HG03354 (cell line): ENCODE results near the gene NUBP2.
"Not testable (repeated sequence)": the region's sequence is repeated elsewhere in the genome, so short reads cannot be mapped to it uniquely, and the experiment has no call there.

Source experiments
- ATAC-seq: cut with Tn5 transposase; IDR thresholded peaks from one replicate; pipeline ENCODE4 v1.9.1; 2021; ENCODE audit warnings: mild to moderate bottlenecking; ENCODE audit not compliant: unreplicated experiment, poor library complexity, severe bottlenecking

The NUBP2 gene

DNA sequence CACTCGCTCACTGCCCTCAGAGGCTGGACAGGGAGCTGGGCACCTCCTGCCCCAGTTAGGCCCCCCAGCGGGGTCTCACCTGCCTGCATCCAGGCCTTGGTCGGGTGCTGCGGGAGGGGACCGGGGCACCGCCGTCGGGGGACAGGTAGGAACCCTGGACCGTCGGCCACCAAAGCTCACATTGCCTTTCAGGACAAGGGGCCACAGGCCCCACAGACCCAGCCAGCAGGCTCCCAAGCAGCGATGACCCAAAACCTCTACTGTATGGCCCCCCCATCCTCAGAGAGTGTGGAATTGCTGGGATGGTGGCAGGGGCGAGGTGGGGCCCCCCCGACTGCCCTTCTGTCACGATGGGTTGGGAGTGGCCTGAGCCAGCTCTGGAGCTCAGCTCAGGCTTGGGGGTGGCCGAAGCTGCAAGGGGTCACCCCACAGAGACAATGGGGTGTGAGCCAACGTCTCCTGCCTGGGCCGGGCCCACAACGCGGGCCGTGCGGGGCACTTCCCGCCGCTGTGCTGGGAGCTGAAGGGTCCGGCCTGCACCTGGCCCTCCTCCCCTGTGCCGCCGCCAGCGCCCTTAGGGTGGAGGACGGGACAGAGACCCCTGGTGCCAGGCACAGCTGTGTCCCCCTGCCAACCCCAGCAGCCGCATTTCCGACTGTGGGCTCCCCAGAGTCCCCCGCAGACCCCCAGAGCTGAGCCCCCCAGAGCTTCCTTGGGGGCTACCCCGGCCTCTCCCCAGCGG, 10.2 kb downstream of the NUBP2 start:
- no peak for ATAC-seq

DNA sequence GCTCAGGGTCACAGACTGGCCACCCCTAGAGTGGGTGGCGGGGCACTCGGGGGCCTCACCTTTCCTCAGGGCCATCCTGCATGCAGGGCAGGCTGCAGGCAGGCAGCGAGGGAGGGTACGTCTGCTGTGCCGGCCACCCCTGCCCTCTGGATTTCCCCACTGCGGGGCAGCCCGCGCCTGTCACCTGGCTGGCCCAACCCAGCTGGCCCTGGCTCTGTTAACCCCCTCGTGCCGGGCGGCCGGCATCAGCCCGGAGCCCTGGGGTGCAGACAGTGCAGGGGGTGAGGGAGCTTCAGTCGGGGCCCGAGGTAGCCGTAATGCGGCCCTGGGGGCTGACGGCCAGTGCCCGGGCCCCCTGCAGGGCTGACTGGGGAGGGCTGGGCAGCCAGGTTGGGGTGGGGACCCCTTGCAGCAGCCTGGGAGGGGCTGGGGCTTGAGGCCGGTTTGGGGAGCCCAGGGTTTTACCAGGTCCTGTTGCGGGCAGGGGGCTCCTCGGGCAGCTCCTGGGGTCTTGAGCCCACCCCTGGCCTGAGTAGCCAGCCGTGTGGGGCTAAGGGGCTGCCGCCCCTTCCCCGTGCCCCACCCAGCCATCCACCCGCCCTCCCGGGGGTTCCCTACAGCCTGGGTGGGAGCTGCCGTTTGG, 10.9 kb downstream of the NUBP2 start, which contains the start of gene IGFALS:
Gene IGFALS (minus strand): TSS at position 128 of the 643 bp plus-strand sequence. CDS start 53 bp downstream, at position 75.
- ATAC-seq: no peak

DNA sequence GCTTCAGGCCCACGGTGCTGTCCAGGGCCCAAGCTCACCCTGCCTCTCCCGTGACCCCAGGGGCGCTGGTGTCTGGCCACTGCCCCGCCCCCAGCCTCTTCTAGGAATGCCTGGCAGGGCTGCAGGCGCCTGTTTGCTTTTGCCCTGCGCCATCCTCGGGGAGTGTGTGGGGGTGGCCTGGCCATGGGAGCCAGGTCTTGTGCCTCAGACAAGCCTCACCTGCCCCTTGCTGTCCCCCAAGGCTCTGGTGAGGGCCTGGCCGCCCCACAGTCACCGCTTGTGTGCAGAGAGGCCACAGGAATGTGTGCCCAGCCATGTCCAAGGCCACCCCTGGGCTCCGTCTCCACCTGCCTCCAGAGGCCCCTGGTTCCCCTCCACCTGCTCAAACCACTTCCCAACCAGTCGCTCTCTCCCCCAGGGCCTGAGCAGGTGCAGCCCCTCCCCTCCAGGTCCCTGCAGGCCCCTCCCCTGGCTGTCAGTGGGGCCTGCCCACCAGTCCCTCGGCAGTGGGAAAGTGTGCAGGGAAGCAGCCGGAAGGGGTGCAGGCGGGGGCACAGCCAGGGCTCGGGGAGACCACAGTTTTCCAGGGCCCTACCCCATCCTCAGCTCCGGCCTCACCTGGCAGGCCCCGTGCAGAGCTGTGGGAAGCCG, 11.6 kb downstream of the NUBP2 start:
- ATAC-seq: no peak

DNA sequence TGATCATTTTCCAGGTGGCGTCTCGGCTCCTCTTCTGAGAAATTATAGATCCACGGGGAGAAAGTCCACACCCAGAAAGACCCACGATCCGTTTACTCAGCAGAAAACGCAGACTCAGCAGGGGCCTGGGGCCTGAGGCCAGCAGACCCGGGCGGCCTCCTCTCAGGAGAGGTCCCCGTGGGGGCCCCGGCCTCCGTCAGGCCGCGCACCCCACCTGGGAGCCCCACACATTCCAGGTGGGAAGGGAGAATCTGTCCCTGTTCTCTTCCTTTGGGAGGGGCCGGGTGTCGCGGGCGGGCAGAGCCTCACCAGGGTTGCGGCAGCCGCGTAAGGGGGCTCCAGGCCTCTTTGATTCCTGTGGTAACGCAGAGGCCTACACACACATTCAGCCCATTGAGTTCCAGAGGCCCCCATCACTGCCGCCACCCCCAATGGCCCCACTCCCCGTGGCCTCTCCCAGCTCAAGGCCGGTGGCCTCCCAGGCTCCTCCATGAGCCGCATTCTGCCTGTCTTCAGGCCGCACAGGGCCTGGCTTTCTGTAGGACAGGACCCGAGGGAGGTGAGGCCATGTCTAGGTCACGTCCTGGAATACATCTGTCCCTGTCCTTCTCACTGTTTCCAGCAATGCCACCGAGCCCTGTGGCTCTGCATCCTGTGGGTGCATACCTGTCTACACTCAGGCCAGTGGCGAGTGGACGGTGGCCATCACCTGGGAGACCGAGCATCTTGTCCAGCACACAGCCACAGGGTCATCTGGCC, 12.3 kb downstream of the NUBP2 start:
- no peak for ATAC-seq

DNA sequence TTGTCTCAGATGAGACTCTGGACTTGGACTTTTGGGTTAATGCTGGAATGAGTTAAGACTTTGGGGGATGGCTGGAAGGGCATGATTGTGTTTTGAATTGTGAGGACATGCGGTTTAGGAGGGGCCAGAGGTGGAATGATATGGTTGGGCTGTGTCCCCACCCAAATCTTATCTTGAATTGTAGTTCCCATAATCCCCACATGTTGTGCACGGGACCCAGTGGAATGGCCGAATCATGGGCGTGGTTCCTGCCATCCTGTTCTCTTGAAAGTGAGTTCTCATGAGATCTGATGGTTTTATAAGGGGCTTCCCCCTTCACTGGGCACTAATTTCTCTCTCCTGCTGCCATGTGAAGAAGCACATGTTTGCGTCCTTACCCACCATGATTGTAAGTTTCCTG, 16.5 kb downstream of the NUBP2 start:
- not testable (repeated sequence) for ATAC-seq

DNA sequence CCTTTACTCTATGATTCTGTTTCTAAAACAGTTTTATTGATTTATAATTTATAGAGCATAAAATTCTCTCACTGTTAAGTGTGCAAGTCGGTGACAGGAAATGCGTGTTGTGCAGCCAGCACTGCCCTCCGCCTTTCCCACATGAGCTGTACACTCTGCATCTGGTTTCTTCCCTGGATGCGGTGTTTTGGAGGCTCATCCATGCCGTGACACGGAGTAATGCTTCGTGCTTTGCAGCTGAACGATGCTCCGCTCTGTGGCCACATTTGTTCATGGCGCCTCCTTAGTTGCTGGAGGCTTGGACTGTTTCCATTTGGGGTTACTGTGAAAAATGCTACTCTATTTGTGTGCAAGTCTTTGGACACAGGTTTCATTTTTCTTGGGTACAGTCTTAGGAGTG, 17.9 kb downstream of the NUBP2 start:
- ATAC-seq: no peak

DNA sequence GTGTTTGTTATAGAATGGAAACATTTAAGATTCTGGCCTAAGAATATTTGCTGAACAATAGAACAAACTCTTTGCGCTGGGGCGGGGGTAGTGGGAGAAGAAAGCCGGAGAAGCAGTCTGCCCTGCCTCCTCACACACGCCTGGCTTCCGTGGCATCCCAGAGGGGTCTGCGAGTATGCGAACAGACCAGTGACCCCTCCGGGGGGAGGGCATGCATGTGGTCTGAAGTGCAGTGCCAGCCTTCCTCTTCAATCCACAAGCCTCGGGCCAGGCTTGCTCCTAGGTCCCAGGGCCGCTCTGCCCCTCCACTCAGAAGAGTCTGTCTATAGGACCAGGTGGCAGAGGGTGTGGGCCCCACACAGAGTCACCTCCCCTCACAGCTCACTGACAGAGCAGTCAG, 24.9 kb downstream of the NUBP2 start:
- ATAC-seq: no peak

DNA sequence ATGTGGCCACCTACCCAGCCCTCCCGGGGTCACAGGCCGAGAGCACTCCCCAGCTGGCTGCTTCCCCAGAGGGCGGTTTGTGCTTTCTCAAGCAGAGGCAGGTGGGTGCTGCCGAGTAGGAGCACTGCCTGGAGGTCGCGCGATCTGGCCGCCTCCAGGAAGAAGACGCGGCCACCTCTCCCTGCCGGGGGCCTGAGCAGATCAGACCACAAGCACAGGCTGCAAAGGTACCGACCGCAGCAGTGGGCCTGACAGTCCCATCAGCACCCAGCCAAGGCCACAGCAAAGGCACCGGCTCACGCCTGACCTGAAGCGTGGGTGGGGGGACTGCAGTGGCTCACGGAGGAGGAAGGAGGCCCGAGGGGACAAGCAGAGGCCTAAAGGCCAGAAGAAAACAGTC, 25.9 kb downstream of the NUBP2 start:
- ATAC-seq: no peak

DNA sequence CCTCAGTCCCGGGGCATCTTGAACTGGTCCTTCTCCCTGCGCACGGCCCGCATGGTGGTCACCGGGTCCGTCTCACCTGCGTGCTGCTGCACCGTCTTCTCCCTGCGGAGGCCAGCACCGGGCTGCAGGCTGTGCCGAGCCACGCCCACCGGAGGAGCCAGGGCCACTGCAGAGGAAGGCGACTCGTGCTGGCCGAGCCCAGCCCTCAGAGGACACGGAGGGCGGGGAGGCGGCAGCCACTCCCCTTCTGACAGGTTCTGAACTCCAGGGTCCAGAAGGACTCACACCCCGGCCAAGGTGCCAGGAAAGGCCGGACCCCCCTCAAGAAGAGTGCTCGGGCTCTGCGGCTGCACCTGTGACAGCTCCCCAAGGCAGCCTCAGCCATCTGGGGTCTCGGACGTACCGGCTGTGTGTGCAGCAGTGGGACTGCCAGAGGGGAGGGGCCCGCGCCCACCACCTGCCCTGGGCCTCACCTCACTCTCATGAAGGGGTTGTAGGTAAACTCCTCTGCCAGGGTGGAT, 26.6 kb downstream of the NUBP2 start:
- ATAC-seq: no peak

DNA sequence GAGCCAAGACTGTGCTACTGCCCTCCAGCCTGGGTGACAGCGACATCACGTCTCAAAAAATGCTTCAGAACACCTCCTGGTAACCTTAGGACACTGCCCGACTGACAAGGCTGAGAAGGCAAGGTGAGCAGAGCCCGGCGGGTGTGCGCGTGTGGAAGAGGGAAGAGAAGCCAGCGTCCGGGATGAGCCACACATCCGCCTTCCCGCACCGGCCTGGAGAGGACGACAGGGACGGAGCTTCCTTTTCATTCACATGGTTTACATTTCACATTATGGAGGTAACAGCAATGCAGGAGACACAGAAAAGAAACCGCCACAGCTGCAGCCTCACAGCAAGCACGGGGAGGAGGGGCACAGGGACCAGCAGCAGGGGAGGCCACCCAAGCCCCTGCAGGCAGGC, 27.3 kb downstream of the NUBP2 start:
- ATAC-seq: no peak

DNA sequence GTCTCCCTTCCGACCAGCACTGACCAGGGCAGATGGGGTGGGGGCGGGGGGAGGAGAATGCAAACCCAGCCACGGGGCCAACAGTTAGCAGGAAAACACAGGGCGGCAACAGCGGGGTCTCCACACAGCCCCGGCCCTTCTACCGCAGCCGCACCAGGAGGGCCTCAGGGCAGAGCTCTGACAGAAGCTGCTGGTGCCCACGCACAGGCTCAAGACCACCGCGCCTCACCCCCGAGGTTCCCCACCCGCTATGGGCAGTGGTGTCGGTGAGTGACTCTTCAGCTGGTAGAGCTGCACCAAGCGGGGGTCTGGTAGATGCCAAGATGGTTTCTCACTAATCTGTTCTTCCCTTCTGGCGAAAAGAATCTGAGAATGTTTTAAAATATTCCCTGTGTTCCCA, 27.8 kb downstream of the NUBP2 start:
- ATAC-seq: no peak

DNA sequence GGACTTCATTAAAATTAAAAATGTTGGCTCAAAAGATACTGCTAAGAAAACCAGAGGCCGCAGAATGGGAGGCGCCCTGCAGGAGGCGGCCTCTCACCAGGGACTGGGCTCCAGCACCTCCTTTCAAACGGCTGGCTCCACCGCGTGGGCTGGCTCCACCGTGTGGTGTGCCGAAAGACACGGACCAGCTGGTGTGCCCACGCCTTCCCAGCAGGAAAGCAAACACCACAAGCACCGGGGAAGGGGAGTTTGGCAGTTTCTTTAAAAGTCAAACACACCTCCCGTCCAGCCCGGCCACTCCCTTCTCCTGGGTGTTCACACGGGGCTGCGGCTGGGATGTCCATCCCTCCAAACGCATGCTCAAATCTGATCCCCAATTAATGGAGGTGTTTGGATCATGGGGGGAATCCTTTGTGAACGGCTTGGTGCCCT, 30.0 kb downstream of the NUBP2 start:
- no peak for ATAC-seq

DNA sequence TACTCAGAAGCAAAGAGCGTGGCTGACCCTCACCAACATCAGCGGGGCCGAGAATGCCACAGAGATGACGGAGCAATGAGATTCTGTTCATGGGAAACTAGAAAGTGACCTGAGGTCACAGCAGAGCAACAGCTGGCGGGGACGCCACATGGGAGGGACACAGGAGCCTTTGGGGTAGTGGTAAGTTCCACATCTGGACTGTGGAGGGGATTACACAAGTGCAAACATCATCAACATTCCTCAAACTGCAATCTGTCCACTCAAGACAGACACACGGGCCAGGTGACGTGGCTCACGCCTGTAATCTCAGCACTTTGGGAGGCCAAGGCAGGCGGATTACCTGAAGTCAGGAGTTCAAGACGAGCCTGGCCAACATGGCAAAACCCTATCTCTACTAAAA, 32.7 kb downstream of the NUBP2 start:
- no peak for ATAC-seq

DNA sequence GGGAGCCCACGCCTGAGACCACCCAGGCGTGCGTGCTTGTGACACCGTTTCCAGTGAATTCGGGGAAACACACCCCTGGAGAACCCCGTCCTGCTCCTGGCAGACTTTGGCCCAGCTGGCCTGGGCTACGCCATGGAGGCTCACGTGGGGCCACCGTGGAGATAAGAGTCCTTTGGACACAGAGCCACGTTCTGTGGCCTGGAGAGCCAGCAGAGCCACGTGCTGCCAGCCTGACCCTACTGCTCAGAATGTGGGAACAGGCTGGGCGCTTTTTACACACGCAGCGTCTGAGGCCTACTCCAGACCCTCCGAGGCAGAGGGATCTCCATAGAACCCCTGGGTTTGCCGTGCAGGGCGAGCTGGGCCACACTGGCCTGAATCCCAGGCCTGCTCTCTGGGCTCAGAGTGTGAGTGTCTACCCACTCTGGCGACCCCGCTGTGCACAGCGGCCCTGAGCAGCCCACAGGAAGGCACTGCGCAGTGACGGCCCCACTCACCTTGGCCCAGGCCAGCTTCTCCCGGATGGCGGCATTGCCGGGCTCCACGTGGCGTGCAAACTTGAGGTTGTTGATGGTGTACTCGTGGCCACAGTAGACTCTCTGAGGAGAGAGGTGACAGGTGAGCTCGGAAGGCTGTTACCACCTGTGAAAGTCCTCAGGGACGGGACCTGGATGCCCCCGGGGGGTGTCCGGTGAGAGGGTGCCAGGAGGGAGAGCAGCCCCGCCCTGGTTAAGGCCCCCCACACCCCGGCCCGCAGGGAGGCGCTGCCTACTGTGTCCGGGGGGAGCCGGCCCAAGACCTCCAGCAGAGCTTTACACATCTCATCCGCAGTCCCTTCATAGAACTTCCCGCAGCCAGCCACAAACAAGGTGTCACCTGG, 33.9 kb downstream of the NUBP2 start:
- ATAC-seq: no peak

DNA sequence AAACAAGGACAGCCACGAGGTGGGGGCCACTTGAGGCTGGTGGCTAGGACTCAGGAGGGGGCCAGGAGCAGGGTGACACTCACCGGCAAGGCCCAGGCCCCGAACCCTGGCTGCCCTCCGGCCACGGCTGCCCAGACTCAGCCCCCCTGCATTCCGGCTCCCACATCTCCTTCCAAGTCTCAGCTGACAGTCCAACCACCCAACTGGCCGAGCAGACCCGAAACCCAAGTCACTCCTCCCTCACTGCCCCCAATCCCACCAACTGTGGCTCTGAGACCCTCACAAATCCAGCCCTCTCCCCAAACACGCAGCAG, 34.5 kb downstream of the NUBP2 start:
- ATAC-seq: no peak

DNA sequence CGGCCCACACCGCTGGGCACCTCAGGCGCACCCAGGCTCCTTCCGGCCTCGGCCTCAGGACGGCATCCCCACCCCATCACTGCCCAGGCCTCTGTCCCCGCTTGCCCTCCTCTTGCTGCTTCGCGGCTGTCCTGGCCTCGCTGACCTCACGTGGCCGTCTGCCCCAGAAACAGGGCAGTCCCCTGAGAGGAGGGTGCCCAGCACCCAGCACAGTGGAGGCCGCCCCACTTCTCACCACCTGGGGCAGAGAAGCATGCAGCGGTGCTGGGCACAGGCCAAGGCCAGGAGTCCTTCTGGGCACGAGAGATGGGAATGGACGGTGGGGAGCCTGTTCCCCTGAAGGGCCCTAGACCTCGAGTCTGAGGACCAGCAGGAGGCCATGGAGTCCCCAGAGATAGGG, 35.0 kb downstream of the NUBP2 start:
- no peak for ATAC-seq

DNA sequence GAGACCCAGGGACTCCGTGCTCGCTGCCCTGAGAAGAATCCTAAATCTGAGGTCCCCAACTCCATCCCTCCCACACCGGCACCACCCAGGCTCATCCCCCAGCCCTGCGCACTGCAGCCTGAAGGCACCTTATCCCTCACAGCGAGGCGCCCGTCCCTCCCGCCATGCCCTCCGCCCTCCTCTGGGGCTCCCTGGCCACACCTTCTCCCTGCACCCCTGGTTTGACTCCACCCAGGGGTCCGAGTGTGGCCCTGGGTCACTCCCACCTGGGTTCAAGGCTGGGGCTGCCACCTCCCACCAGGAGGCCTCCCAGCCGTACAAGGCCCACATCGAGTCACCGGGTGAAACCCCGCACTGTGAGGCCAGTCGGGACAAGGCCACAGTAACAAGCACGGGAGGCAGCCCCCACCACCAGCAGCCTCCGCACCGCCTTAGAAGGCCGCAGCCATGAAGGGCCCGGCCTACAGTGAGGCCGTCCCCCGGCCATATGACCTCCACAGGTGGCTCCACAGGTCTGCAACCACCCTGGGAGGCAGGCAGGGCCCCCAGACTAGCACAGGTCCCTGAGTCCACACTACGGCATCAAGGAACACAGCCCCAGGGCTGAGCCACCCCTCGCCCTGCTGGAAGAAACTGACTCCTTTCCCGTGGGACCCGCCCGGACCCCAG, 35.6 kb downstream of the NUBP2 start:
- no peak for ATAC-seq

DNA sequence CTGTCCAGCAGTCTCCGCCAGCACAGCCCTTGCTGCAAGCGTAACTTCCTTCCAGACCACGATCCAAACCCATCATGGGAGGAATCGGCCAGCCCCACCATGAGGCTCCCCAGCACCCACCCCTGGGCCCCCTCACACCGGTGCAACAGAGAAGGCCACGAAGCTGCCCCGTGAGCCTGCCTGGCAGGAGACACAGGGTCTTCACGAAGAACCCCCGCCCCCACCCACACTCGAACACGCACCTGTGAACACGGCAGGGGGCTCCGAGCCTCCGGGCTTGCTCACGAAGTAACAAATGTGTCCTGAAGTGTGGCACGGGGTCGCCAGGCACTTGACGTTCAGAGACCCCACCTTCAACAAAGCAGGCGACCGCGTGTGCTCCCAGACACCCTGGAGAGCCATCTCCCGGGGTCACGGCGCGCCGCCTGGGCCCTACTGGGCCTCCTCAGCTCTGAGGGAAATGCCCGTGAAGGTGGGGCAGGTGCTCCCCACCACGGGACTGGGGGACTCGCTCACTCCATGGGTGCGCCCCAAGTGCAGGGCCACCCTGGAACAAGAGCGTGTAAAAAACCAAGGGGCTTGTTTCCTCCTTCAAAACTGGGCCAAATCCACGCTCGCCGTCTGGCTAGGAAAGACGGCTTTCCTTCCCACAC, 36.2 kb downstream of the NUBP2 start:
- no peak for ATAC-seq
